ENCODE data around the gene FAM162B.

FAM162B gene

DNA sequence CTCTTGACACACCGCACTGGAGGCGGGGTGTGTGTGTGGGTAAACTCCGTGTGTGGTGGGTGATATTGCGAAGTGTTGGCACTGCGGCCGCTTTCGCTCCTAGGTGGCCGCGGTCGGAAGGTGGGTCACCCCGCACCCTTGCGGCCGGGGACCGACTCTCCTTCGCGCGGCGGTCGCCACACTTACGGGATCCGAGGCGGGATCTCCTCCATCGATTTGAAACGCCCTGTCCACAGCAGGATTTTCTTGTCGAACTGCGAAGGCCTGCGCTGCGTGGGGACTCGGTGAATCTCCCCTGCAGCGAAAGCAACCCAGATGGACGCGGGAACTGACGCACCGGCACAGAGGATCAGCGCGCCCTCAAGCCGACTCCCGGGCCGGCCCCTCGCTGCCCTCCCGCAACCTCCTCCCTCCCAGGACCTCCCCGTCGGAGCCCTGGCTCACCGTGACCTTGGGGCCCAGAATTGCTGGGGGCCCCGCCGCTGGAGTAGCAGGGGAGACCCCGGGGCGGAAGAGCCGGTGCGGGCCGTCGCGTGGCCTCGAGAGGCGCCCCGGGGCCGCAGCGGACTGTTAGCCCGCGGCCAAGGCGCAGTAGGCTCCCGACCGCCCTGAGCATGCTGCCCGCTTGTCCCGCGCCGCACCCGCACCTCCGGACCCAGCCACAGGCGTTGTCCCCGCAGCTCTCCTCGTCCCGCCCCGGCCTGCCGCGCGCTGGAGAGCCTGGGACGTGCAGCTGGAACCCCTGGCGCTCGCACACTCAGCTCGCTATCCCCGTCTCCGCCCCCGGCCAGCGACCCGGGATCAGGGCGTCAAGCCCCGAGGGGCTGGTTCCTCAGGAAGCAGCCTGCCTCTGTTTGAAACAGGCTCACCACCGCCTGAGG, at the start of gene FAM162B:
Gene FAM162B, minus strand, starts transcription at position 759 of the 881 bp plus-strand sequence. Its CDS starts 143 bp downstream, at position 616.
- Histone ChIP-seq H3K36me3 (ENCODE audit: control insufficient read depth in 2 of 2, insufficient read depth in 2 of 2, low read length in 2 of 2) (no peaks in the 10 kb centered on the region), H3K9me3 (ENCODE audit: control insufficient read depth in 2 of 2, low read length in 2 of 2) (no peaks in the 10 kb centered on the region), H3K27me3 (ENCODE audit: control insufficient read depth in 1 of 2, insufficient read depth in 2 of 2, low read length in 2 of 2) (peaks cover 9 to 18% of the 10 kb centered on the region in 2 donors), H3K4me3 (ENCODE audit: low read length in 2 of 2) (peak within 1 kb of the TSS; percentile 64 to 73), H3K9ac (ENCODE audit: low read length in 2 of 2) (no peak within 1 kb of the TSS), H3K27ac (ENCODE audit: low read length) (no peak within 1 kb of the TSS), H3K4me1 (ENCODE audit: control insufficient read depth, insufficient read depth, low read length) (peaks cover 13% of the 10 kb centered on the region)

DNA sequence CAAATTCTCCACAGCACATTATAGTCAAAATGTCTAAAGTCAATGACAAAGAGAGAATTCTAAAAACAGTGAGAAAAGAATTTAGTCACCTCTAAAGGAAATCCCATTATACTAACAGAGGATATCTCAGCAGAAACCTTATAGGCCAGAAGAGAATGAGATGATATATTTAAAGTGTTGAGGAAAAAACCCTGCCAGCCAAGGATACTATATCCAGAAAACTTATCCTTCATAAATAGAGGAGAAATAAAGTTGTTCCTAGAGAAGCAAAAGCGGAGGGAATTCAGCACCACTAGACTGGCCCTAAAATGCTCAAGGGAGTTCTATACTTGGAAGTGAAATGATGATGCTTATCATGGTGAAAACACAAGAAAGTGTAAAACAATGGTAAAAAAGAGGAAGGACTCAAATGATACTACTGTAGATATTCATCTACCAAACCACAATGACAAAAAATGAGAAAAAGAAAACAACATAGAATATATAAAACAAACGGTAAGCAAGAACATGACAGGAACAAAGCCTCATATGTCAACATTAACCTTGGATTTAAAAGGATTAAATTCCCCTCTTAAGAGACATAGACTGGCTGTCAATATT, 46.6 kb upstream of the FAM162B start:
- Histone ChIP-seq H3K27me3 (ENCODE audit: control insufficient read depth in 1 of 2, insufficient read depth in 2 of 2, low read length in 2 of 2) (no peaks in the 10 kb centered on the region), H3K9ac (ENCODE audit: low read length in 2 of 2) (no peak overlapping the region), H3K36me3 (ENCODE audit: control insufficient read depth in 2 of 2, insufficient read depth in 2 of 2, low read length in 2 of 2) (no peaks in the 10 kb centered on the region), H3K9me3 (ENCODE audit: control insufficient read depth in 2 of 2, low read length in 2 of 2) (peaks cover 2 to 4% of the 10 kb centered on the region in 2 donors), H3K4me3 (ENCODE audit: low read length in 2 of 2) (no peak overlapping the region), H3K4me1 (ENCODE audit: control insufficient read depth, insufficient read depth, low read length) (no peaks in the 10 kb centered on the region), H3K27ac (ENCODE audit: low read length) (no peak overlapping the region)

DNA sequence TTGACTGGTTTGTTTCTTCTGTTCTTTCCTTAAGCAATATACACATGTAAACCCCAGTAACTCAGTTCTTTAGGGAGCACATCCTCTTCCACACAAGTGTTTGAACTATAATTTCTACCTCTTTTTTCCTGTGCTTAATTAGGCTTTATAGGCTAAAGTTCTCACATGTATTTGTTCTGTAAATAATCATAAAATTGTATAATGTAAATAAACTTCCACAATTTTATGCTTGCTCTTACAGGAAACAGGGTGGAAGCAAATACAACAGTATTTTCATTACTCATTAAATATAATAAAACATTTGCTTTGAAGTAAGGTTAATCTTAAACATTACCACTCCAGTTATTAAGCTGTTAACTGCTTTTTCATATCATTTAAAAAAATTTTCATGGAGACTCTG, 36.5 kb upstream of the FAM162B start:
- Histone ChIP-seq H3K4me3 (ENCODE audit: low read length in 2 of 2) (no peak overlapping the region), H3K36me3 (ENCODE audit: control insufficient read depth in 2 of 2, insufficient read depth in 2 of 2, low read length in 2 of 2) (no peaks in the 10 kb centered on the region), H3K27ac (ENCODE audit: low read length) (no peak overlapping the region), H3K4me1 (ENCODE audit: control insufficient read depth, insufficient read depth, low read length) (no peaks in the 10 kb centered on the region), H3K27me3 (ENCODE audit: control insufficient read depth in 1 of 2, insufficient read depth in 2 of 2, low read length in 2 of 2) (no peaks in the 10 kb centered on the region), H3K9ac (ENCODE audit: low read length in 2 of 2) (no peak overlapping the region), H3K9me3 (ENCODE audit: control insufficient read depth in 2 of 2, low read length in 2 of 2) (no peaks in the 10 kb centered on the region)

DNA sequence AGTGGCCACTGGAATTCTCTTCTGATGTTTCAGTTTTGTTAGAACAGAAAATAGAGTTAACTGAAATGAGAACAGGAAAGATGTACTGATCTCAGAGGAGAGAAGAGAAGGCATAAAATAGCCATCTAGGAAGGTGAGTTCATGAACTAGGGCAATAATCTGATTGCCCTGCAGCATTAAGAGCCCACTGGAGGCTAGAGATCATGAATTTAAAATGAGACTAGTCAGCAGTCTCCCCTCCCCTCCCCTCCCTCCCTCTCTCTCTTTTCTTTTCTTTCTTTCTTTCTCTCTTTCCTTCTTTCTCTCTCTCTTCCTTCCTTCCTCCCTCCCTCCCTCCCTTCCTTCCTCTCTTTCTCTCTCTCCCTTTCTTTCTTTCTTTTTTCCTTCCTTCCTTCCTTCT, 34.4 kb upstream of the FAM162B start:
- Histone ChIP-seq H3K4me1 (ENCODE audit: control insufficient read depth, insufficient read depth, low read length) (no peaks in the 10 kb centered on the region), H3K9me3 (ENCODE audit: control insufficient read depth in 2 of 2, low read length in 2 of 2) (no peaks in the 10 kb centered on the region), H3K27ac (ENCODE audit: low read length) (no peak overlapping the region), H3K4me3 (ENCODE audit: low read length in 2 of 2) (no peak overlapping the region), H3K27me3 (ENCODE audit: control insufficient read depth in 1 of 2, insufficient read depth in 2 of 2, low read length in 2 of 2) (no peaks in the 10 kb centered on the region), H3K9ac (ENCODE audit: low read length in 2 of 2) (no peak overlapping the region), H3K36me3 (ENCODE audit: control insufficient read depth in 2 of 2, insufficient read depth in 2 of 2, low read length in 2 of 2) (no peaks in the 10 kb centered on the region)

DNA sequence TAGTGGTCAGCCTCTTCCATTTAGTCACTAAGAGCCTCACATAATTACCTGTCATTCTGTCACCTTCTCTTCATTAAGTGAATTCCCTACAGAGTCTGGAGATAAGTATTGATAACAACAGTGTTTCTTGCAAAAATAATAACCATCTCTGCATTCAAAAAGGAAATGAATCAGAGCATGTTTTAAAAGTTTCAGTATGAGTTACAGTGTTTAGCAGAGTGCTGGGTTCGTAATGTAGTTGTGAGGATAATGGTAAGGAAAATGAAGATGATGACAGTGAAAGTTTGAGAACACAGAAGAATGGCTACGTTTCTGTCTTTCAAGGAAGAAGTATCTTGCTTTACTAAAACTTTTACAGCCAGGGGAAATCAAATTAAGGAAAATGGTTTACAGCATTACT, 32.1 kb upstream of the FAM162B start:
- Histone ChIP-seq H3K9me3 (ENCODE audit: control insufficient read depth in 2 of 2, low read length in 2 of 2) (no peaks in the 10 kb centered on the region), H3K36me3 (ENCODE audit: control insufficient read depth in 2 of 2, insufficient read depth in 2 of 2, low read length in 2 of 2) (no peaks in the 10 kb centered on the region), H3K27ac (ENCODE audit: low read length) (no peak overlapping the region), H3K9ac (ENCODE audit: low read length in 2 of 2) (no peak overlapping the region), H3K4me1 (ENCODE audit: control insufficient read depth, insufficient read depth, low read length) (no peaks in the 10 kb centered on the region), H3K4me3 (ENCODE audit: low read length in 2 of 2) (no peak overlapping the region), H3K27me3 (ENCODE audit: control insufficient read depth in 1 of 2, insufficient read depth in 2 of 2, low read length in 2 of 2) (no peaks in the 10 kb centered on the region)

DNA sequence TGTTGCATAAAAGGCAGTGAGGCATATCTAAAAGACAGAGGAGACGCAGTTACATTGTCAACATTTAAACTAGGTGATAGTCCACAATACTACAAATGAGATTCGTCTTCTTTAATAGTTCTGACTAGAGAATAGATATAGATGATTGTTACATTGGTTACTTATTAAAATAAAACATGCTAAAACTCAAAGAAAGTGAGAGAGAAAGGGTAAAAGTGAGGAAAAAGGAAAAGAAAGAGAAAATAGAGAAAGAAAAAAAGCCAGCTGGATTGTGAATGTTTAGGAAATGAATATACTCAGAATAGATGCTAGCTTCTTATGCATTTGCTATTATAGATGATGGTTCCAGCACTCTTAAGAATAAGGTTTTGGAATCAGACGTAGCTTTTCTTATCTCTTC, 27.7 kb upstream of the FAM162B start:
- Histone ChIP-seq H3K27ac (ENCODE audit: low read length) (no peak overlapping the region), H3K9ac (ENCODE audit: low read length in 2 of 2) (no peak overlapping the region), H3K4me1 (ENCODE audit: control insufficient read depth, insufficient read depth, low read length) (no peaks in the 10 kb centered on the region), H3K27me3 (ENCODE audit: control insufficient read depth in 1 of 2, insufficient read depth in 2 of 2, low read length in 2 of 2) (no peaks in the 10 kb centered on the region), H3K9me3 (ENCODE audit: control insufficient read depth in 2 of 2, low read length in 2 of 2) (no peaks in the 10 kb centered on the region), H3K36me3 (ENCODE audit: control insufficient read depth in 2 of 2, insufficient read depth in 2 of 2, low read length in 2 of 2) (no peaks in the 10 kb centered on the region), H3K4me3 (ENCODE audit: low read length in 2 of 2) (no peak overlapping the region)

DNA sequence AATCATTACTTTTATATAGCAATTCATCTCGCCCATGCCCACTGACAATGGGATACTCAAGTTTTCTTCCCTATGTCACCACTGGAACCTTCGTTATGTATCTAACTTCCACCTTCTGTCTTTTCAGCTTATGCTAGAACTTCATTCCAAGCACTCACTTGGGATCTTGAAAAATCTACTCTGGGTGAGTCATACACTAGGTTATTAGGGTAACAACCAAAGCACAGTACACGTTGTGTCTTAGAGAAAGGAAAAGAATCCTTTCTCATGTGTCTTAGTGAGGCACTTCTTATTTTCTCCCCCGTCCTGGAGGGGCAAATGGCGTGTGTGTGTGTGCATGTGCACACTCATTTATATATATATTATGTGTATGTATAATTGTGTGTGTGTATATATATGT, 18.3 kb upstream of the FAM162B start:
- Histone ChIP-seq H3K4me3 (ENCODE audit: low read length in 2 of 2) (no peak overlapping the region), H3K4me1 (ENCODE audit: control insufficient read depth, insufficient read depth, low read length) (no peaks in the 10 kb centered on the region), H3K36me3 (ENCODE audit: control insufficient read depth in 2 of 2, insufficient read depth in 2 of 2, low read length in 2 of 2) (no peaks in the 10 kb centered on the region), H3K27ac (ENCODE audit: low read length) (no peak overlapping the region), H3K27me3 (ENCODE audit: control insufficient read depth in 1 of 2, insufficient read depth in 2 of 2, low read length in 2 of 2) (no peaks in the 10 kb centered on the region), H3K9me3 (ENCODE audit: control insufficient read depth in 2 of 2, low read length in 2 of 2) (no peaks in the 10 kb centered on the region), H3K9ac (ENCODE audit: low read length in 2 of 2) (no peak overlapping the region)

DNA sequence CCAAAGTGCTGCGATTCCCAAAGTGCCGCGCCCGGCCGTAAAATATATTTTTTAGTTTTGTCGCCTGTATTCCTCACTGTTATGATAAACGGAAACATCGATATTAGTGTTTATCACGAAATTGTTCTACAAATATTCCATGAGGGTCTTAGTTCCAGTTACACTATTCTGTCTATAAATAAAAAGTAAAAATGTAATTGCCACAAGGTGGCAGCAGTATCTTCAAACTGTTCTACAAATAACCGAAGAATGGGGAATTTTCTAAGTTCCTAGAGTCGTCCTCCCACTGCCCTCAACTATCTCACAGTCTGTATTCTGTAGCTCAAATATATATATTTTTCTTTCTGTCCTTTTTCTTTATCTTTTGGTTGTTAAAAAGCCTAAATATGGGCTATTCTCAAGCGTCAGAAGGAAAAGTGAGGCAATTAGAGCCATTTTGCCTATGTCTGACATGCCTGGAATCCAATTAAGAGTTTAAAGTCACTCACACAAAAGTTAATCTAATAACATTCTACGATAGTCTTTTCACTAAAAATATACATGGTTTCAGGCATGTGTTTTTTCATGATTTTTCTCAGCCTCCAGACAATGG, 14.2 kb upstream of the FAM162B start:
- H3K4me1 ChIP-seq (ENCODE audit: control insufficient read depth, insufficient read depth, low read length): no peaks in the 10 kb centered on the region
- no peak overlapping the region for H3K4me3 ChIP-seq (ENCODE audit: low read length in 2 of 2)
- H3K27me3 ChIP-seq (ENCODE audit: control insufficient read depth in 1 of 2, insufficient read depth in 2 of 2, low read length in 2 of 2): no peaks in the 10 kb centered on the region
- H3K9ac ChIP-seq (ENCODE audit: low read length in 2 of 2): no peak overlapping the region
- no peaks in the 10 kb centered on the region for H3K9me3 ChIP-seq (ENCODE audit: control insufficient read depth in 2 of 2, low read length in 2 of 2)
- H3K36me3 ChIP-seq (ENCODE audit: control insufficient read depth in 2 of 2, insufficient read depth in 2 of 2, low read length in 2 of 2): no peaks in the 10 kb centered on the region
- no peak overlapping the region for H3K27ac ChIP-seq (ENCODE audit: low read length)

DNA sequence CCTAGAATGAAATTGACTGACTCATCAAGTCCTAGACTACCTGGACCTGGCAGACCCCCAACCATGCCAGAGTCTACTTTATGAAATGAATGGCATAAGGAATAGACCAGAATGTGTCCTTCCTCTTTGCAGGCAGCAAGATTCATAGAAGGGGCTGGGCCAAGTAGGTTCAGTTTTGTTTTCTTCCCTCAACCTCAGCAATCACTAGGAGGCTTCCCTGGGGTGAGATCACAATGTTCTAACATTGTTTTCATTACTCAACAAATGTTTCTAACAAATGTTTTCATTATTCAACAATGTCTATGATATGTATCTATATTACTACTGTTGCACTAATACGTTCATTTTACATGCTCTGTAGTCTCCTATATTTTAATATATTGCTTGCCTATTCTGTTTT, 8.4 kb upstream of the FAM162B start:
- no peaks in the 10 kb centered on the region for H3K36me3 ChIP-seq (ENCODE audit: control insufficient read depth in 2 of 2, insufficient read depth in 2 of 2, low read length in 2 of 2)
- no peaks in the 10 kb centered on the region for H3K4me1 ChIP-seq (ENCODE audit: control insufficient read depth, insufficient read depth, low read length)
- no peak overlapping the region for H3K4me3 ChIP-seq (ENCODE audit: low read length in 2 of 2)
- H3K9me3 ChIP-seq (ENCODE audit: control insufficient read depth in 2 of 2, low read length in 2 of 2): no peaks in the 10 kb centered on the region
- H3K27ac ChIP-seq (ENCODE audit: low read length): no peak overlapping the region
- no peaks in the 10 kb centered on the region for H3K27me3 ChIP-seq (ENCODE audit: control insufficient read depth in 1 of 2, insufficient read depth in 2 of 2, low read length in 2 of 2)
- no peak overlapping the region for H3K9ac ChIP-seq (ENCODE audit: low read length in 2 of 2)

DNA sequence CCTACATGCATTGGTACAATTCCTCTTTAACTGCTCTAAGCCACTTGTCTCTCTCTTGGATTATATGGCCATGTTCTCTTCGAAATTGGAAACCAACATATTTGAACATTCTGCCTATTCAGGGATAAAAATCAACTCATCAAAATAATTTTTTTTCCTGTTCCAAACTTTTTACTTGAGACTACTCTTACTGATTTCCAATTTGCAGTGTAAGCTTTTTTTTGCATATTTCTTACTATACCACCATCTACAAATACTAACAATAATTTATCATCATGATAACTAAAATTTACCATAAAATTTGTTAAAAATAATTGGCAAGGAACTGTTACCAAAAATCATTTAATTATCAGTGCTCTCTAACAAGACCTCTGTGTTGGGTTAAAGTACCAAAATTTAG, 6.9 kb upstream of the FAM162B start:
- Histone ChIP-seq H3K4me1 (ENCODE audit: control insufficient read depth, insufficient read depth, low read length) (no peaks in the 10 kb centered on the region), H3K27me3 (ENCODE audit: control insufficient read depth in 1 of 2, insufficient read depth in 2 of 2, low read length in 2 of 2) (no peaks in the 10 kb centered on the region), H3K9ac (ENCODE audit: low read length in 2 of 2) (no peak overlapping the region), H3K4me3 (ENCODE audit: low read length in 2 of 2) (no peak overlapping the region), H3K27ac (ENCODE audit: low read length) (no peak overlapping the region), H3K9me3 (ENCODE audit: control insufficient read depth in 2 of 2, low read length in 2 of 2) (no peaks in the 10 kb centered on the region), H3K36me3 (ENCODE audit: control insufficient read depth in 2 of 2, insufficient read depth in 2 of 2, low read length in 2 of 2) (no peaks in the 10 kb centered on the region)

DNA sequence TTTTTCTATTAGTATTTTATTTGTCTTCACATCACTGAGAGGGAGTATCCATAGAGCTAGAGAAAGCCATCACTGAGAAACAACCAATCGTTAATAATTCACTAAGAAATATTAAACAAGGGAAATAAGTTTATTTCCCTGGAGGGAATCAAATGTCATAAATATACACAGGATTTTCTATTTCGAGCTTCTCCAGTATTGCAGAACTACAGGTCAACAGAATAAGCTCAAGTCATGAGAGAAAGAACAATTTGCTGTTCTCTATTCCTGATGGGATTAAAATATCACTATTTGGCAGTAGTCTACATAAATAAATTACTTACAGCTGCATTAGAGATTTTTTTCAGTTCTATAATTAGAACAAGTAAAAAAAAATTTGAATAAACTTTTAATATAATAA, 2.2 kb upstream of the FAM162B start:
- no peaks in the 10 kb centered on the region for H3K36me3 ChIP-seq (ENCODE audit: control insufficient read depth in 2 of 2, insufficient read depth in 2 of 2, low read length in 2 of 2)
- no peak overlapping the region for H3K9ac ChIP-seq (ENCODE audit: low read length in 2 of 2)
- H3K4me3 ChIP-seq (ENCODE audit: low read length in 2 of 2): no peak overlapping the region
- no peaks in the 10 kb centered on the region for H3K9me3 ChIP-seq (ENCODE audit: control insufficient read depth in 2 of 2, low read length in 2 of 2)
- peaks cover 9 to 18% of the 10 kb centered on the region in 2 donors for H3K27me3 ChIP-seq (ENCODE audit: control insufficient read depth in 1 of 2, insufficient read depth in 2 of 2, low read length in 2 of 2)
- H3K27ac ChIP-seq (ENCODE audit: low read length): no peak overlapping the region
- H3K4me1 ChIP-seq (ENCODE audit: control insufficient read depth, insufficient read depth, low read length): peaks cover 13% of the 10 kb centered on the region

Measured in stomach smooth muscle (tissue), 2 donors.